HCT116 (cell line): ENCODE data around the gene TTYH1. TPM values are rescaled to one million over a fixed set of nuclear protein-coding genes. Genes with fewer than 3 reads are reported as not detected.

ENCODE experiments used
- ATAC-seq: fragments of 200-7000 bp; cut with Tn5 transposase; 2 replicates; pipeline ENCODE4 v1.9.1; 2020; ENCODE audit warnings: mild to moderate bottlenecking, moderate library complexity
- BruUV-seq: library from RNA; stranded (reverse); fragments of 400-500 nt; replicated peaks from 2 replicates; lab custom pipeline; 2021; lab: Mats Ljungman, UMichigan
- CTCF ChIA-PET: fragments of 300-600 bp; sonication (Branson Sonifier 250); formaldehyde crosslinking; loops from one replicate; lab custom pipeline; 2021; ENCODE audit warnings: antibody characterized with exemption; lab: Charles Lee
- POLR2A ChIA-PET: fragments of 300-600, 350-600 bp; sonication (Branson Sonifier 250); formaldehyde crosslinking; loops from one replicate; lab custom pipeline; 2021; ENCODE audit warnings: antibody characterized with exemption; lab: Charles Lee
- RAD21 ChIA-PET, 2 experiments: fragments of 300-600 bp; sonication (Branson Sonifier 250); formaldehyde crosslinking; loops; one replicate each; lab custom pipeline; 2023; ENCODE audit warnings: low total read pairs in 2 of 2; ENCODE audit not compliant: uncharacterized antibody in 2 of 2, unreplicated experiment in 2 of 2, low non-redundant PET in 1 of 2; lab: Charles Lee
- DNase-seq: peaks from one replicate; pipeline ENCODE4 v3.0.0-alpha.2; 2010; ENCODE audit warnings: low read depth, low spot score
- H2AFZ ChIP-seq: fragments of 200-600 bp; shearing (Covaris generic), sonication (generic); 2 replicates; pipeline ENCODE4 v1.6.1; 2017; ENCODE audit warnings: low read depth, mixed run types, mixed read lengths, antibody characterized with exemption, low read length; ENCODE audit not compliant: poor library complexity, severe bottlenecking
- H3K27ac ChIP-seq: 2 replicates; pipeline ENCODE4 v1.5.1; 2012; ENCODE audit warnings: low read depth, low read length
- H3K27me3 ChIP-seq: fragments of 200-600 bp; sonication (generic); 2 replicates; pipeline ENCODE4 v1.6.1; 2016; ENCODE audit warnings: mixed run types, low read length, mixed read lengths; ENCODE audit not compliant: insufficient read depth
- H3K36me3 ChIP-seq, 2 experiments: fragments of 200-500 bp in 1 of 2; fragments of 200-600 bp in 1 of 2; sonication (Bioruptor generic) in 1 of 2; sonication (generic) in 1 of 2; 2 replicates each; pipeline versions ENCODE4 v1.5.1 to v1.6.1; 2014 to 2016; ENCODE audit warnings: low read length in 2 of 2, inconsistent platforms in 1 of 2, mixed read lengths in 1 of 2, mixed run types in 1 of 2; ENCODE audit not compliant: insufficient read depth in 2 of 2, control insufficient read depth in 1 of 2
- H3K4me1 ChIP-seq, 2 experiments: fragments of 200-600 bp in 1 of 2; sonication (generic) in 1 of 2; 2 replicates each; pipeline versions ENCODE4 v1.5.1 to v1.6.1; 2012 to 2017; ENCODE audit warnings: low read length in 2 of 2, inconsistent platforms in 1 of 2, mild to moderate bottlenecking in 1 of 2, mixed read lengths in 1 of 2, mixed run types in 1 of 2, moderate library complexity in 1 of 2; ENCODE audit not compliant: insufficient read depth in 2 of 2, control insufficient read depth in 1 of 2
- H3K4me2 ChIP-seq: fragments of 200-600 bp; sonication (generic); 2 replicates; pipeline ENCODE4 v1.6.1; 2017; ENCODE audit warnings: mixed run types, low read length, mixed read lengths
- H3K4me3 ChIP-seq, 2 experiments: fragments of 200-600 bp in 1 of 2; sonication (generic) in 1 of 2; replicated peaks in 1 of 2; 2 replicates each; pipeline ENCODE4 v1.5.1; 2011 to 2016; ENCODE audit warnings: low read length in 2 of 2, control low read depth in 1 of 2, low read depth in 1 of 2, mild to moderate bottlenecking in 1 of 2, mixed read lengths in 1 of 2, mixed run types in 1 of 2
- H3K79me2 ChIP-seq: fragments of 200-600 bp; sonication (generic); 2 replicates; pipeline ENCODE4 v1.6.1; 2017; ENCODE audit warnings: mild to moderate bottlenecking, mixed run types, low read length, moderate library complexity, mixed read lengths; ENCODE audit not compliant: insufficient read depth
- H3K9ac ChIP-seq: fragments of 200-600 bp; sonication (generic); 2 replicates; pipeline ENCODE4 v1.6.1; 2016; ENCODE audit warnings: low read length, mixed read lengths
- H3K9me2 ChIP-seq: fragments of 200-600 bp; sonication (generic), shearing (Covaris generic); 2 replicates; pipeline ENCODE4 v1.6.1; 2017; ENCODE audit warnings: mixed run types, mild to moderate bottlenecking, moderate library complexity; ENCODE audit not compliant: insufficient read depth
- H3K9me3 ChIP-seq, 2 experiments: fragments of 200-500 bp in 1 of 2; fragments of 200-600 bp in 1 of 2; sonication (Bioruptor generic) in 1 of 2; sonication (generic) in 1 of 2; 2 replicates each; pipeline ENCODE4 v1.6.1; 2014 to 2017; ENCODE audit warnings: low read length in 2 of 2, mixed read lengths in 2 of 2, inconsistent platforms in 1 of 2, low read depth in 1 of 2, mild to moderate bottlenecking in 1 of 2, mixed run types in 1 of 2, moderate library complexity in 1 of 2; ENCODE audit not compliant: control insufficient read depth in 1 of 2, insufficient read depth in 1 of 2
- H4K20me1 ChIP-seq: fragments of 200-600 bp; sonication (generic), shearing (Covaris generic); 2 replicates; pipeline ENCODE4 v1.6.1; 2017; ENCODE audit warnings: mixed run types, mild to moderate bottlenecking, moderate library complexity; ENCODE audit not compliant: insufficient read depth
- EZH2 ChIP-seq: fragments of 200-600 bp; sonication (generic); IDR thresholded peaks from 2 replicates; pipeline ENCODE4 v1.6.1; 2017; ENCODE audit warnings: antibody characterized with exemption, mixed run types
- JUND ChIP-seq: IDR thresholded peaks from 2 replicates; pipeline ENCODE4 v1.6.1; 2012
- POLR2AphosphoS5 ChIP-seq: IDR thresholded peaks from 2 replicates; pipeline ENCODE4 v1.6.1; 2011; ENCODE audit warnings: mild to moderate bottlenecking, low read depth, low read length, moderate library complexity
- RAD21 ChIP-seq: IDR thresholded peaks from 2 replicates; pipeline ENCODE4 v1.6.1; 2012; ENCODE audit warnings: low read depth, mild to moderate bottlenecking
- SRF ChIP-seq: IDR thresholded peaks from 2 replicates; pipeline ENCODE4 v1.6.1; 2012; ENCODE audit warnings: low read depth
- TCF7L2 ChIP-seq: IDR thresholded peaks from 2 replicates; pipeline ENCODE4 v1.7.0; 2011; ENCODE audit warnings: borderline replicate concordance, inconsistent platforms; ENCODE audit not compliant: insufficient read depth, insufficient read length; ENCODE audit errors: extremely low read depth
- intact Hi-C: fragments of 100-400 bp; cut with micrococcal nuclease; formaldehyde crosslinking; loops from 2 replicates; pipeline ENCODE4 v1.10.0; 2022
- total RNA-seq: library from RNA; stranded (reverse); gene quantifications from one replicate; pipeline ENCODE4 v1.2.1, GENCODE V29; 2021; ENCODE audit not compliant: unreplicated experiment
- TF ChIP-seq, protein P1 (sequence below): IDR thresholded peaks from 2 replicates; pipeline ENCODE4 v1.6.1; 2011; ENCODE audit warnings: mild to moderate bottlenecking, low read length, moderate library complexity; ENCODE audit not compliant: insufficient replicate concordance; ENCODE audit errors: extremely low read depth

The TTYH1 gene
- total RNA-seq, 1 experiment from 2014 or later = 0.37 TPM

DNA sequence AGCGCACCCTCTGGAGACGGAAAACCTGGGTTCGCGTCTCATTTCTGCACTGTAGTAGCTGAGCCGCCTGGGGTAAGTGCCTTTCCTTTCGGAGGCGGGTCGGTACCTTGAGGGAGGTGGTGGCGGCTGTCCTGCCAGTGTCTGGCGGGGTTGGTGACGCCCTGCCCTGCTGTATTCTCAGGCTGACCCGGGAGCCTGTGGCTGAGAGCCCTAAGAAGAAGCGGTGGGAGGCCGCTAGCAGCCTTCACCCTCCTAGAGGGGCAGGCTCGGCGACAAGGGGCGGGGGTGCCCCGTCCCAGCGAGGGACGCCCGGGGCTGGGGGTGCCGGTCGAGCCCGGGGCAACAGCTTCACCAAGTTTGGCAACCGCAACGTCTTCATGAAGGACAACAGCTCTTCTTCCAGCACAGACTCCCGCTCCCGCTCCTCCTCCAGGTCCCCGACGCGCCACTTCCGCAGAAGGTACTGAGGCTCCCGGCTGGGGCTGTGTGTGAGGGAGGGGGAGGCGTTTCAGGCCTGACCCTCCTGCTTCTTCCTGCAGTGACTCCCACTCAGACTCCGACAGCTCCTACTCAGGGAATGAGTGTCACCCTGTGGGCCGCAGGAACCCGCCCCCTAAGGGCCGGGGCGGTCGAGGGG lies 40.6 kb downstream of the TTYH1 start:
- ChIA-PET CTCF (no interaction called here), POLR2A (interaction anchor here (1.8 kb wide), 1 partner anchor 8 kb away, joined by 7 read pairs; the partner anchor contains the start of gene LENG9), RAD21 (no interaction called here)
- peaks cover 68 to 81% of the 10 kb centered on the region in 2 experiments; a peak in 3 of 4 replicates for H3K36me3 ChIP-seq
- no TSS peak for BruUV-seq
- H2AFZ ChIP-seq = no peak overlapping the region
- intact Hi-C loops = no loop called here
- H3K27me3 ChIP-seq = no peaks in the 10 kb centered on the region
- H4K20me1 ChIP-seq = peaks cover 7% of the 10 kb centered on the region; the same call in 1 of the 2 replicates
- peaks cover 94% of the 10 kb centered on the region for H3K79me2 ChIP-seq
- no peak overlapping the region for H3K9ac ChIP-seq
- no peak for ATAC-seq
- no peak overlapping the region for H3K27ac ChIP-seq
- H3K9me3 ChIP-seq = no peaks in the 10 kb centered on the region
- no peak overlapping the region for H3K4me3 ChIP-seq
- no peak for DNase-seq
- no peaks in the 10 kb centered on the region for H3K9me2 ChIP-seq
- peaks cover 3 to 4% of the 10 kb centered on the region in 2 experiments; a peak in 3 of 4 replicates for H3K4me1 ChIP-seq
- H3K4me2 ChIP-seq = no peak overlapping the region
- no peak for TF ChIP-seq RAD21
- TF ChIP-seq JUND = no peak
- no peak for TF ChIP-seq SRF
- TF ChIP-seq EZH2 = no peak
- no peak for TF ChIP-seq POLR2AphosphoS5
- TF ChIP-seq TCF7L2 = no peak
- TF ChIP-seq, protein P1, sequence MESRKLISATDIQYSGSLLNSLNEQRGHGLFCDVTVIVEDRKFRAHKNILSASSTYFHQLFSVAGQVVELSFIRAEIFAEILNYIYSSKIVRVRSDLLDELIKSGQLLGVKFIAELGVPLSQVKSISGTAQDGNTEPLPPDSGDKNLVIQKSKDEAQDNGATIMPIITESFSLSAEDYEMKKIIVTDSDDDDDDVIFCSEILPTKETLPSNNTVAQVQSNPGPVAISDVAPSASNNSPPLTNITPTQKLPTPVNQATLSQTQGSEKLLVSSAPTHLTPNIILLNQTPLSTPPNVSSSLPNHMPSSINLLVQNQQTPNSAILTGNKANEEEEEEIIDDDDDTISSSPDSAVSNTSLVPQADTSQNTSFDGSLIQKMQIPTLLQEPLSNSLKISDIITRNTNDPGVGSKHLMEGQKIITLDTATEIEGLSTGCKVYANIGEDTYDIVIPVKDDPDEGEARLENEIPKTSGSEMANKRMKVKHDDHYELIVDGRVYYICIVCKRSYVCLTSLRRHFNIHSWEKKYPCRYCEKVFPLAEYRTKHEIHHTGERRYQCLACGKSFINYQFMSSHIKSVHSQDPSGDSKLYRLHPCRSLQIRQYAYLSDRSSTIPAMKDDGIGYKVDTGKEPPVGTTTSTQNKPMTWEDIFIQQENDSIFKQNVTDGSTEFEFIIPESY = no peak
